ENCODE data around the gene ABCG4.

DNA sequence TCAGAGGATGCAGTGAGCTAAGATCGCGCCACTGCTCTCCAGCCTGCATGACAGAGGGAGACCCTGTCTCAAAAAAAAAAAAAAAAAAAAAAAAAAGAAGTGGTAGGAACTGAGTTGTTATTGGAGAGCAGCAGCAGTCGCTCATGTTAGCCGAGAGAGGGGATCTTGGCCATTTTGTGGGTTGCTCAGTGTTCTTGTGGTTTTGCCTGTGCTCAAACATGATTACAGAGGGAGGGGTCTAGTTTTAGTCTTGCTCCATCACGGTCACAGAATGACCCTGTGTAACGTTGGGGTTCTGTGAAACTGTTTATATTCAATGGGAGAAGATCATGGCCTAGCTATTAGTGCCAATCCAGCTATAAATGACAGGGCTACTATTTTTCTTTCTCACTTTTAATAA, 49.1 kb upstream of the ABCG4 start:
- TF ChIP-seq SUZ12 (IDR thresholded peaks at IDR 0.05; ENCODE audit: extremely low read depth, insufficient read depth, insufficient read length), result no peak
- TF ChIP-seq ZNF274 (IDR thresholded peaks at IDR 0.05; ENCODE audit: low read depth, low read length), result no peak

Measured in NT2/D1 (cell line).